AG04450 (cell line): ENCODE measurements around the gene CSF1. TPM values are rescaled to one million over a fixed set of nuclear protein-coding genes. Genes with fewer than 3 reads are reported as not detected.
"Not testable (repeated sequence)": the region's sequence is repeated elsewhere in the genome, so short reads cannot be mapped to it uniquely, and the experiment has no call there.

Source experiments
- CTCF ChIA-PET: fragments of 300-600, 350-600 bp; formaldehyde crosslinking; extraction: SDS; loops from one replicate; lab custom pipeline; 2022; ENCODE audit warnings: antibody characterized with exemption, inconsistent platforms; lab: Charles Lee
- POLR2A ChIA-PET: fragments of 350-600 bp; formaldehyde crosslinking; extraction: SDS; loops from one replicate; lab custom pipeline; 2021; ENCODE audit warnings: antibody characterized with exemption, inconsistent platforms; lab: Yijun Ruan, JAX
- DNase-seq: peaks from one replicate; pipeline ENCODE4 v3.0.0-alpha.2; 2011; ENCODE audit warnings: low read depth, low spot score
- H3K27ac ChIP-seq: one replicate; pipeline ENCODE4 v1.5.1; 2012; ENCODE audit warnings: low read depth, low read length, control low read depth
- H3K27me3 ChIP-seq: one replicate; pipeline ENCODE4 v1.6.0; 2012; ENCODE audit warnings: low read length; ENCODE audit not compliant: control insufficient read depth, insufficient read depth
- H3K4me3 ChIP-seq: 2 replicates; pipeline ENCODE4 v1.5.1; 2011; ENCODE audit warnings: mild to moderate bottlenecking, low read depth, low read length, control low read depth
- H3K9me3 ChIP-seq: 2 replicates; pipeline ENCODE4 v1.5.1; 2012; ENCODE audit warnings: low read length; ENCODE audit not compliant: control insufficient read depth, insufficient read depth
- polyA plus RNA-seq: library from polyadenylated mRNA; depleted of rRNA; stranded (reverse); fragments of >200 nt; gene quantifications from 2 replicates; pipeline ENCODE4 v1.2.3, GENCODE V29; 2011
- TF ChIP-seq, protein P1 (sequence below): IDR thresholded peaks from 2 replicates; pipeline ENCODE4 v1.5.1; 2011; ENCODE audit warnings: low read depth, low read length, control low read depth, inconsistent platforms

Gene CSF1
- polyA plus RNA-seq, 1 experiment, result 84.1 TPM

DNA sequence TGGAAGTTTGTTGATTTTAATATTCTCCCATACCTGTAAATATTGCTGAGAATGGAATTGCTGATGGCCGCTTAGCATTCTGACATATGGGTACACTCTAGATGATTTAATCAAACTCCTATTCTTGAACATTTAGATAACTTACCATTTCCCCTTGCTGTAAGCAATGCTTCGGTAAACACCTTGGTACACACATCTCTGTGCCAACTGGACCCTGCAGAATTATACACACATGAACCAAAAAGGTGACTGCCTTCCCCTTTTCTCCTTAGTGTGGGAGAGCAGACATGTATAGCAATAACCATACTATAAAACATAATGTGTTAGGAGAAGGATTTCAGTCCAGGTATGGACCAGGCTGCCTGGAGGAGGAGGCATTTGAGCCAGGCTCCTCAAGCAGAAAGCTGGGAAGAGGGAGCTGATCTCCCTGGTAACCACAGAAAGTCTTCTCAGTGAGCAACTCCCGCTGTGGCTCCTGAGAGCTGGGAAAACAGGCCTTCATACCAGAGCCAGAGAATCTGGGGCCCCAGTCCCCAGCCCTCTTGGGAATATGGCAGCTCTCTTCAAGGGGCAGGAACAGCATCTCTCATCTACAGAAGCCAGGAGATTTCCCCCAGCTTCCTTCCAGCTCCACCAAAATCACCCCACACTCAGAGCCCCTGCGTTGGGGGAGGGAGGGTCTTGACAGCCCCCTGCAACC lies 33.9 kb upstream of the CSF1 start:
- ChIA-PET CTCF (interaction anchor here (0.8 to 1.5 kb wide), 4 partner anchors 31 to 108 kb away, joined by 3 to 6 read pairs (median 4); partner anchors contain the start of gene AHCYL1), POLR2A (interaction anchor here (0.7 to 1.4 kb wide), 13 partner anchors 19 to 1161 kb away, joined by 3 to 8 read pairs (median 3); partner anchors contain the start of gene AHCYL1)
- H3K4me3 ChIP-seq, result no peak overlapping the region

DNA sequence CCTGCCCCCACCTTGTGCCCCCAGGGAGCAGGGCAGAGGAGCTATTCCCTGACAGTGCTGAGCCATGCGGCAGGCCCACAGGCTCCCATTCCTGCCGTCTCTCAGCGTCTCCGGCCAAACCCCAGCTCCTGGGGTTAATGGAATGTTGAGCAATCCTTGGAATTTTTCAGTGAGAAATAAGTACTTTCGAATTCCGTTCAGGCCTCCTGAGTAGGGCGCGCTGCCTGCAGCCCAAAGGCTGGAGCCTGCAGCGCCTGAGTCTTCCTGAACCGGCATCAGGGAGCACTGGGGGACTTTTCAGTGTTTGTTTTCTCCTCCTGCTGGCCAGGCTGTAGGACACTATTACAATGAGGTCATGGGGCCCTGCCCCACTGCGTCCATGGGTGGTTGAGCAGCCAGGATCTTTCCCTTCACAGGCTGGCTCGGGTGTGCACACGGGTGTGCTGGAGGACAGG lies 33.3 kb upstream of the CSF1 start:
- ChIA-PET POLR2A (interaction anchor here (0.6 to 1.4 kb wide), 14 partner anchors 19 to 1161 kb away, joined by 3 to 8 read pairs (median 3); partner anchors contain the start of gene AHCYL1), CTCF (interaction anchor here (0.8 to 1.5 kb wide), 4 partner anchors 31 to 107 kb away, joined by 3 to 6 read pairs (median 4); partner anchors contain the start of gene AHCYL1)
- H3K4me3 ChIP-seq, result peak overlapping the region; percentile 22; the same call in 1 of the 2 replicates
- TF ChIP-seq, protein P1, sequence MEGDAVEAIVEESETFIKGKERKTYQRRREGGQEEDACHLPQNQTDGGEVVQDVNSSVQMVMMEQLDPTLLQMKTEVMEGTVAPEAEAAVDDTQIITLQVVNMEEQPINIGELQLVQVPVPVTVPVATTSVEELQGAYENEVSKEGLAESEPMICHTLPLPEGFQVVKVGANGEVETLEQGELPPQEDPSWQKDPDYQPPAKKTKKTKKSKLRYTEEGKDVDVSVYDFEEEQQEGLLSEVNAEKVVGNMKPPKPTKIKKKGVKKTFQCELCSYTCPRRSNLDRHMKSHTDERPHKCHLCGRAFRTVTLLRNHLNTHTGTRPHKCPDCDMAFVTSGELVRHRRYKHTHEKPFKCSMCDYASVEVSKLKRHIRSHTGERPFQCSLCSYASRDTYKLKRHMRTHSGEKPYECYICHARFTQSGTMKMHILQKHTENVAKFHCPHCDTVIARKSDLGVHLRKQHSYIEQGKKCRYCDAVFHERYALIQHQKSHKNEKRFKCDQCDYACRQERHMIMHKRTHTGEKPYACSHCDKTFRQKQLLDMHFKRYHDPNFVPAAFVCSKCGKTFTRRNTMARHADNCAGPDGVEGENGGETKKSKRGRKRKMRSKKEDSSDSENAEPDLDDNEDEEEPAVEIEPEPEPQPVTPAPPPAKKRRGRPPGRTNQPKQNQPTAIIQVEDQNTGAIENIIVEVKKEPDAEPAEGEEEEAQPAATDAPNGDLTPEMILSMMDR, result peak; percentile 42
- H3K27ac ChIP-seq, result peak overlapping the region; percentile 98
- H3K9me3 ChIP-seq, result no peaks in the 10 kb centered on the region
- H3K27me3 ChIP-seq, result no peaks in the 10 kb centered on the region
- DNase-seq, result peak; percentile 79

More for the DNA sequence above, 33.9 kb upstream of the CSF1 start:
- TF ChIP-seq, protein P1, result no peak
- Histone ChIP-seq H3K27ac (peak overlapping the region; percentile 98), H3K9me3 (no peaks in the 10 kb centered on the region), H3K27me3 (no peaks in the 10 kb centered on the region)
- DNase-seq, result no peak

DNA sequence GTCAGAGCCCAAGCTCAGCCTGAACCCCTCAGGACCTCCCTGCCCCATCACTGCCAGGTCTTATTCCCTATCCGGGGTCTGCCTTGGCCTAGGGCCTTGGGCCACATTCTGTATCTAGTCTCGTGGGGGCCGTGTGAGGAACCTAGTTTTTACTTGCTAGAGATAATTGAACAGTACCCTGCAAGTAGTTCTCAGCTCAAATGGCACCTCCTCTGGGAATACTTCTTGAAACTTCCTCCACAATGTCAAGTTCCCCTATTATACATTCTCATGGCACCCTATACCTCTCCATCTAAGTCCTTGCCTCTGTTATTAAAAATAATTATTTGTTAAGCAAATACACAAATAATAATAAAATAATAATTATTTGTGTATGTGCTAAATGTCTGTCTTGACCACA lies 32.9 kb upstream of the CSF1 start:
- TF ChIP-seq, protein P1, result no peak
- no peak for DNase-seq
- CTCF ChIA-PET, result interaction anchor here (1.0 to 1.5 kb wide), 3 partner anchors 32 to 107 kb away, joined by 3 to 6 read pairs (median 4); partner anchors contain the start of gene AHCYL1
- Histone ChIP-seq H3K9me3 (no peaks in the 10 kb centered on the region), H3K4me3 (peak overlapping the region; percentile 22; the same call in 1 of the 2 replicates), H3K27ac (peak overlapping the region; percentile 98), H3K27me3 (no peaks in the 10 kb centered on the region)
- POLR2A ChIA-PET, result interaction anchor here (0.6 to 1.4 kb wide), 11 partner anchors 34 to 138 kb away, joined by 3 to 8 read pairs (median 3); partner anchors contain the start of gene AHCYL1

DNA sequence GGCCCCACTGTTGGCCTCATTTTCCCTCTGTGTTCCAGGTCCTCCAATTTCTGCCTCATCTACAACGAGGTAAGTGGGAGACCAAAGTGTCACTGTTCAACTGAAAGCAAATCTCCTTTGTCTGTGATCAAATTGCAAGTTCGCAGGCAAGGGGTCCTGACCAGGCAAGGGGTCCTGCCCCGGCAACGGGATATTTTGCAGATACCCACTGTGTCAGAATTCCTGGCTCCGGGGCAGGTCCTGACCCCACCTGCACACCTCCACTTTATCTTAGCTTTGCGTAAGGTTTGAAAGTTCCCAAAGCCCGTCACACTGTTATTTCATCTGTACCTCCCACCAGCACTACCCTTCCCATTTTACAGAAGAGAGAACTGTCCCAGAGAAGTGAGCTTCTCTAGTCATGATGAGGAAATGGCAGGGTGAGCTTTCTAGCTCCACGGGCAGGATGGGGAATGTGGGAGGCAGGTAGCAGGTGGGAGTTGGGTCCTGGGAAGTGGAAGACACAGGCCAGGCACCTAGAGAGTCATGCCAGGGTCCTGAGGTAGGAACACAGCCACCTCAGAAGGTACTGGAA lies 32.0 kb upstream of the CSF1 start:
- no peak for DNase-seq
- Histone ChIP-seq H3K4me3 (no peak overlapping the region), H3K27me3 (no peaks in the 10 kb centered on the region), H3K27ac (no peak overlapping the region), H3K9me3 (no peaks in the 10 kb centered on the region)
- CTCF ChIA-PET, result no interaction called here
- POLR2A ChIA-PET, result no interaction called here
- TF ChIP-seq, protein P1, result no peak

DNA sequence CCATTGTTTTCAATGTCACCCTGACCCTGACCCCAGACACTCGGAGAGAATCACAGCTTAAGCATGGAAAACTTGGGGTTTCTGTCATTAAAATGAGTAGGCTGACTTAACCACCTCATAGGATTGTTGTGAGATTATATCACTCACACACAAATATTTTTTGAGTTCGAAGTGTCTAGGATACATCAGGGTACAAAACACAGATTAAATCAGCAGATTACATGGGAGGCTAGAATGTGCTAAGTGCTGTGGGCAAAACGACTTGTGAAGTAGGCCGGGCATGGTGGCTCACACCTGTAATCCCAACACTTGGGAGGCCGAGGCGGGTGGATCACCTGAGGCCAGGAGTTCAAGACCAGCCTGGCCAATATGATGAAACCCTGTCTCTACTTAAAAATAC lies 31.3 kb upstream of the CSF1 start:
- CTCF ChIA-PET, DNase-seq, H3K4me3 ChIP-seq, H3K9me3 ChIP-seq, H3K27me3 ChIP-seq, H3K27ac ChIP-seq, POLR2A ChIA-PET: not testable (repeated sequence)
